Brain microvascular endothelial cell (primary cell): ENCODE measurements around the gene CCL23.

Experiments used
- DNase-seq: peaks from one replicate; pipeline ENCODE4 v3.0.0-alpha.2; 2020
- H3K27ac ChIP-seq: fragments of 250-450 bp; sonication (Bioruptor Pico); 2 replicates; pipeline ENCODE4 v1.5.1; 2020; ENCODE audit warnings: mild to moderate bottlenecking, moderate library complexity
- H3K27me3 ChIP-seq: fragments of 250-450 bp; sonication (Bioruptor Pico); replicated peaks from 2 replicates; pipeline ENCODE4 v1.5.1; 2020; ENCODE audit warnings: mild to moderate bottlenecking
- H3K36me3 ChIP-seq: fragments of 250-450 bp; sonication (Bioruptor Pico); replicated peaks from 2 replicates; pipeline ENCODE4 v1.5.1; 2020; ENCODE audit warnings: mild to moderate bottlenecking
- H3K4me3 ChIP-seq: 2 replicates; pipeline ENCODE4 v1.5.1; 2011; ENCODE audit warnings: low read depth, mild to moderate bottlenecking, control low read depth, low read length, moderate library complexity
- in situ Hi-C: cut with HindIII; loops from 2 replicates; pipeline ENCODE4 v1.10.0; 2017; ENCODE audit warnings: low sequenced_read_pairs, low pct_ligation_motif_present
- TF ChIP-seq, protein P1 (sequence below): IDR thresholded peaks from 2 replicates; pipeline ENCODE4 v1.5.1; 2011; ENCODE audit warnings: low read depth, mild to moderate bottlenecking, moderate library complexity, low read length, control low read depth, inconsistent platforms; ENCODE audit errors: missing control alignments

CCL23 gene

DNA sequence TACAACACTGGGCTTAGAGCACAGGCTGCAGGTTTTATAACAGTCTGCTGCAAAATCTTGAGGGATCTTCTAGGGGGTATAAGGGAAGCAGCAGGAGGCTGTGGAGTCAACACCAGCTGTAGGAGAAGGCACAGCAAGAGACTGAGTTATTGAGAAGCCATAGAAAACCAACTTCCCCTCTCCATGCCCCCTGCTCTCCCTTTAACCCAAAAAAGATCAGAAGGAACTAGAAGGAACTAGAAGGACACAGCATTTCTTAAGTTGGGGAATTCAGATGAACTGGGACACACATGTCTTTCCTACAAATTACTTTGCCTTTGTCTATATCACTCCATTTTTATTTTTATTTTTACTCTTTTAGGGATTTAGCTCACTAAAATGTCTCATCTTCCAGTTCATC, 40.1 kb upstream of the CCL23 start:
- Histone ChIP-seq H3K27me3 (no peaks in the 10 kb centered on the region), H3K36me3 (no peaks in the 10 kb centered on the region), H3K4me3 (no peak overlapping the region), H3K27ac (no peak overlapping the region)
- no peak for DNase-seq
- in situ Hi-C loops, result no loop called here
- TF ChIP-seq, protein P1, sequence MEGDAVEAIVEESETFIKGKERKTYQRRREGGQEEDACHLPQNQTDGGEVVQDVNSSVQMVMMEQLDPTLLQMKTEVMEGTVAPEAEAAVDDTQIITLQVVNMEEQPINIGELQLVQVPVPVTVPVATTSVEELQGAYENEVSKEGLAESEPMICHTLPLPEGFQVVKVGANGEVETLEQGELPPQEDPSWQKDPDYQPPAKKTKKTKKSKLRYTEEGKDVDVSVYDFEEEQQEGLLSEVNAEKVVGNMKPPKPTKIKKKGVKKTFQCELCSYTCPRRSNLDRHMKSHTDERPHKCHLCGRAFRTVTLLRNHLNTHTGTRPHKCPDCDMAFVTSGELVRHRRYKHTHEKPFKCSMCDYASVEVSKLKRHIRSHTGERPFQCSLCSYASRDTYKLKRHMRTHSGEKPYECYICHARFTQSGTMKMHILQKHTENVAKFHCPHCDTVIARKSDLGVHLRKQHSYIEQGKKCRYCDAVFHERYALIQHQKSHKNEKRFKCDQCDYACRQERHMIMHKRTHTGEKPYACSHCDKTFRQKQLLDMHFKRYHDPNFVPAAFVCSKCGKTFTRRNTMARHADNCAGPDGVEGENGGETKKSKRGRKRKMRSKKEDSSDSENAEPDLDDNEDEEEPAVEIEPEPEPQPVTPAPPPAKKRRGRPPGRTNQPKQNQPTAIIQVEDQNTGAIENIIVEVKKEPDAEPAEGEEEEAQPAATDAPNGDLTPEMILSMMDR, result no peak

DNA sequence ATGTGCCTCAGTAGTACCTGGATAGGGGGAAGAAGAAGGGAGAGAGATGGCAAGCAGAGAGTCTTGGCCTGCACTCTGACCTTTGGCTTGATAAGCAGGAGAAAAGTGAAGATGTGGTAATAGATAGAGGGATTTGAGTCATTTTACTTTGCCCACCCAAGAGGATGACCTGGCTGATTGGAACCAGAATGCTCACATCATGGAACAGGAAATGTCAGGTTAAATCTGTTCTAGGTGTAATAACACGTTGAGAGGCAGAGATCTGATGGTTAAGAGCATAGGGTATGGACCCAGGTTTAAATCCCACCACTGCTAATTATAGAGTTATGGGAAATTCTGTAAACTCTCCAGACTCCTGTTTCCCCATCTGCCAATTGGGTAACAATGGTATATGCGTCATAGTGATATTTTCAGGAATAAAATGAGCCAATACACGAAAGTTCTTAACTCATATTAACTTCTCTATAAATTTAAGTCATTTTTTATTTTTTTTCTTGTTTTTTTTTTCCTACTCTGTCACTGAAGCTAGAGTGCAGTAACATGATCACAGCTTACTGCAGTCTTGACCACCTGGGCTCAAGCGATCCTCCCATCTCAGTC, 38.2 kb upstream of the CCL23 start:
- in situ Hi-C loops, result no loop called here
- H3K27ac ChIP-seq, result no peak overlapping the region
- H3K27me3 ChIP-seq, result no peaks in the 10 kb centered on the region
- no peak overlapping the region for H3K4me3 ChIP-seq
- no peak for DNase-seq
- TF ChIP-seq, protein P1, result no peak
- H3K36me3 ChIP-seq, result no peaks in the 10 kb centered on the region

DNA sequence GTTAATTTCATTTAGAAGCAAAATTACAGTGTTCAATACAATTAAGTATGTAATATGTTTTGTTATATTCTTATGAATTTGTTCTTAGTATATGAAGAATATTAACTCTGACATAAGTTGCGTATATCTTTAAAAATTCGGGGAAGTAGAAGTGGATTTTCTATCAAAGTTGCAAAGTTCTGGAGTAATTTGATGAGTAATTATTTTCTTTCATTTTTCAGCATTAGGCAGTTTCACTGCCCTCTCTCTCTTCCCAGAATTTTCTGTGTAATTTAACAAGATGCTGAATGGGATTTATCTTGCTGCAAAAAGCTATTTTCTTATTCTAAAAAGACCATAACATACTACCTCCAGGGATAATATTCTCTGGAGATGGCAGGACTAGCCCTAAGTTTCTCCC, 37.4 kb upstream of the CCL23 start:
- no peak overlapping the region for H3K4me3 ChIP-seq
- DNase-seq, result no peak
- H3K27ac ChIP-seq, result no peak overlapping the region
- H3K27me3 ChIP-seq, result no peaks in the 10 kb centered on the region
- TF ChIP-seq, protein P1, result no peak
- no peaks in the 10 kb centered on the region for H3K36me3 ChIP-seq
- in situ Hi-C loops, result no loop called here

DNA sequence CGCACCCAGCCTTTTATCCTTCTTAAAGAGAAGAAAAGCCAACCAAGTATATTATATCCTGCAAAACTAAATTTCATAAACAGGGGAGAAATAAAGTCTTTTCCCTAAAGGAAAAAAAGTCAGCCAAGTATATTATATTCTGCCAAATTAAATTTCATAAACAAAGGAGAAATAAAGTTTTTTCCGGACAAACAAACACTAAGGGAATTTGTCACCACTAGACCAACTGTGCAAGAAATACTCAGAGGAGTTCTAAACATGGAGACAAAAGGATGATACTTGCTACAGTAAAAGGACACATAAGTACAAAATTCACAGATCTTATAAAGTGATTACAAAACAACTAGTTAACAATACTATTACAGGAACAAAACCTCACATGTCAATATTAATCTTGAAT, 31.9 kb upstream of the CCL23 start:
- TF ChIP-seq, protein P1, result no peak
- in situ Hi-C loops, result no loop called here
- Histone ChIP-seq H3K36me3 (no peaks in the 10 kb centered on the region), H3K27ac (no peak overlapping the region), H3K27me3 (no peaks in the 10 kb centered on the region), H3K4me3 (no peak overlapping the region)
- no peak for DNase-seq

DNA sequence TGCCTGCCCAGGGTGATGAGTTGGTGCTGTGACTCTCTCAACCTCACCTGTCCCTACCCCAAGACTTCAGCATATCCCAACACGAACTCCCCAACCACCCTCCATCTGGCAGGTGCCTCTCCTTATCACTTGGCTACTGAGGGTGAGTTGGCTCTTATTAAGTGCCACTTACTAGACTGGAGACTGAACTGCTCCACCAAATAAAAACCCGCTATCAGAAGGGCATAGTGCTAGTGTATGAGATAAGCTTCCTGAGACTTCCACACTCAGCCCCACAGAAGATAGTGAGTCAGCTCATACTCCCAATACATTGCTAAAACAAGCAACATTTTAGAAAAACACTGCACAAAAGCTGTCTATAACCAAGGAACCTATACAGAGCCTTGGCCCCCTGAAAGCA, 30.3 kb upstream of the CCL23 start:
- TF ChIP-seq, protein P1, result no peak
- Histone ChIP-seq H3K27me3 (no peaks in the 10 kb centered on the region), H3K36me3 (no peaks in the 10 kb centered on the region), H3K4me3 (no peak overlapping the region), H3K27ac (no peak overlapping the region)
- in situ Hi-C loops, result no loop called here
- DNase-seq, result no peak

DNA sequence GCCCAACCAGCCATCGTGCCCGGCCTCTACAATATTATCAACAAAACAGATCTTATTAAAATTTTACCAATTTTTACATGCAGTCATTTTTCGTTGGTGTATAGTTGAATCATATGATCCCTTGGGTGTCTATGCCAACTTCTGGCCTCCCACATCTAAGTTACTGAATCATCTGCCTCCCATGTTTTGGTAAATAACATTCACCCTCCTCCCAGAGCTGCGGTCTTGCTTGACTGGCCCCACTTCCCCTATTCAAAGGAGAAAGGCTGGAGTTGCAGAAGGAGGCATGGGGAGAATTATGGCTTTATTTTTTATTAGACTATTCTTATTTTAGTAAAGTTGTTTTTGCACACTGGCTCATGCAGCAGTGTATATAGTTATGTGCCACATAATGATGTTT, 18.5 kb upstream of the CCL23 start:
- H3K27ac ChIP-seq, result no peak overlapping the region
- no peaks in the 10 kb centered on the region for H3K27me3 ChIP-seq
- in situ Hi-C loops, result no loop called here
- TF ChIP-seq, protein P1, result no peak
- no peaks in the 10 kb centered on the region for H3K36me3 ChIP-seq
- no peak overlapping the region for H3K4me3 ChIP-seq
- no peak for DNase-seq
